Activated CD8-positive, alpha-beta T cell treated with anti-CD3 and anti-CD28 coated beads for 36 hours (primary cell): ENCODE data around the gene ATOH8. TPM values are rescaled to one million over a fixed set of nuclear protein-coding genes. Genes with fewer than 3 reads are reported as not detected.

ENCODE experiments used
- ATAC-seq: fragments of 200-7000 bp; cut with Tn5 transposase; one replicate; pipeline ENCODE4 v1.10.0; 2021; ENCODE audit warnings: mild to moderate bottlenecking, moderate library complexity
- CTCF ChIA-PET: fragments of 350-600 bp; sonication (Branson Sonifier 250); formaldehyde crosslinking; loops from one replicate; lab custom pipeline; 2021; ENCODE audit warnings: antibody characterized with exemption; lab: Charles Lee
- POLR2A ChIA-PET: fragments of 350-600 bp; sonication (Branson Sonifier 250); formaldehyde crosslinking; loops from one replicate; lab custom pipeline; 2021; ENCODE audit warnings: antibody characterized with exemption; lab: Charles Lee
- DNase-seq: peaks from one replicate; pipeline ENCODE4 v3.0.0-alpha.2; 2020
- H3K27ac Mint-ChIP-seq: one replicate; pipeline ENCODE4 v1.8.0; 2021; ENCODE audit warnings: mild to moderate bottlenecking, mixed read lengths
- H3K27me3 Mint-ChIP-seq: one replicate; pipeline ENCODE4 v1.8.0; 2021; ENCODE audit warnings: mixed read lengths
- H3K36me3 Mint-ChIP-seq: one replicate; pipeline ENCODE4 v1.8.0; 2021; ENCODE audit warnings: low read depth, mixed read lengths
- H3K4me1 Mint-ChIP-seq: one replicate; pipeline ENCODE4 v1.8.0; 2021; ENCODE audit warnings: low read depth, mixed read lengths
- H3K4me3 Mint-ChIP-seq: one replicate; pipeline ENCODE4 v1.8.0; 2021; ENCODE audit warnings: mild to moderate bottlenecking, moderate library complexity, mixed read lengths
- H3K9me3 Mint-ChIP-seq: one replicate; pipeline ENCODE4 v1.8.0; 2021; ENCODE audit warnings: mixed read lengths
- intact Hi-C: fragments of 100-400 bp; cut with micrococcal nuclease; formaldehyde crosslinking; loops from one replicate; pipeline ENCODE4 v1.10.0; 2022
- total RNA-seq, 2 experiments: library from RNA; stranded (reverse); gene quantifications; one replicate each; pipeline ENCODE4 v1.2.3, GENCODE V29; 2021
- TF ChIP-seq, protein P1 (sequence below): fragments of 200-600 bp; IDR thresholded peaks from one replicate; pipeline ENCODE4 v1.8.0; 2022; ENCODE audit warnings: antibody characterized with exemption, mild to moderate bottlenecking

ATOH8 gene
- total RNA-seq, 2 experiments from 2014 or later = not detected

- intact Hi-C loops = no loop called here
- Mint-ChIP-seq H3K36me3 (no peaks in the 10 kb centered on the region), H3K4me3 (no peak overlapping the region), H3K9me3 (no peaks in the 10 kb centered on the region), H3K4me1 (no peaks in the 10 kb centered on the region), H3K27ac (no peak overlapping the region), H3K27me3 (peaks cover 5% of the 10 kb centered on the region)
- ChIA-PET POLR2A (no interaction called here), CTCF (interaction anchor here (1.3 kb wide), 1 partner anchor 69 kb away, joined by 3 read pairs; no protein-coding TSS in a partner anchor)
- DNase-seq (no peak), ATAC-seq (no peak)
- TF ChIP-seq, protein P1, sequence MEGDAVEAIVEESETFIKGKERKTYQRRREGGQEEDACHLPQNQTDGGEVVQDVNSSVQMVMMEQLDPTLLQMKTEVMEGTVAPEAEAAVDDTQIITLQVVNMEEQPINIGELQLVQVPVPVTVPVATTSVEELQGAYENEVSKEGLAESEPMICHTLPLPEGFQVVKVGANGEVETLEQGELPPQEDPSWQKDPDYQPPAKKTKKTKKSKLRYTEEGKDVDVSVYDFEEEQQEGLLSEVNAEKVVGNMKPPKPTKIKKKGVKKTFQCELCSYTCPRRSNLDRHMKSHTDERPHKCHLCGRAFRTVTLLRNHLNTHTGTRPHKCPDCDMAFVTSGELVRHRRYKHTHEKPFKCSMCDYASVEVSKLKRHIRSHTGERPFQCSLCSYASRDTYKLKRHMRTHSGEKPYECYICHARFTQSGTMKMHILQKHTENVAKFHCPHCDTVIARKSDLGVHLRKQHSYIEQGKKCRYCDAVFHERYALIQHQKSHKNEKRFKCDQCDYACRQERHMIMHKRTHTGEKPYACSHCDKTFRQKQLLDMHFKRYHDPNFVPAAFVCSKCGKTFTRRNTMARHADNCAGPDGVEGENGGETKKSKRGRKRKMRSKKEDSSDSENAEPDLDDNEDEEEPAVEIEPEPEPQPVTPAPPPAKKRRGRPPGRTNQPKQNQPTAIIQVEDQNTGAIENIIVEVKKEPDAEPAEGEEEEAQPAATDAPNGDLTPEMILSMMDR = no peak
These were observed 43.5 kb downstream of the ATOH8 start for GRCh38 chr2:85797263-85797660.

DNA sequence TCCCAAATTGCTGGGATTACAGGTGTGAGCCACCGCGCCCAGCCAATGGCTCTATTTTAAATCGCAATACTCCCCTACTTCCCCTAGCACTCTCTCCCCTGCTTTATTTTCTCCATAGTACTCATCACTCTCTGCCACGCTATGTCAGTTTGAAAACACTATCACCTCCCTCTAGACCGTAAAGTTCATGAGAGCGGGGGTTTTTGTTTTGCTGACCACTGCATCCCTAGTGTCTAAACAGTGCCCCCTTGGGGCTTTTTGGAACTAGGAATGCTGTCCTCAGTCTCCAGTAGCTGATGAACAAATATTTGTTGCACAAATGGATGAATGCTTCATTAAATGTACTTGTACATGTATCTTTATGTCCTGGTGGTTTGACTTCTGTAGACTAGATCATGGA lies 44.1 kb downstream of the ATOH8 start:
- Mint-ChIP-seq H3K9me3 (no peaks in the 10 kb centered on the region), H3K36me3 (no peaks in the 10 kb centered on the region), H3K27ac (no peak overlapping the region), H3K4me3 (no peak overlapping the region), H3K27me3 (peaks cover 5% of the 10 kb centered on the region), H3K4me1 (no peaks in the 10 kb centered on the region)
- ChIA-PET POLR2A (no interaction called here), CTCF (interaction anchor here (1.3 kb wide), 1 partner anchor 69 kb away, joined by 3 read pairs; no protein-coding TSS in a partner anchor)
- ATAC-seq (no peak), DNase-seq (no peak)
- TF ChIP-seq, protein P1 = no peak
- intact Hi-C loops = no loop called here

- intact Hi-C loops = no loop called here
- POLR2A ChIA-PET = interaction anchor here (0.7 kb wide), 1 partner anchor 65 kb away, joined by 3 read pairs; no protein-coding TSS in a partner anchor
- H3K9me3 Mint-ChIP-seq = no peaks in the 10 kb centered on the region
- H3K36me3 Mint-ChIP-seq = no peaks in the 10 kb centered on the region
- peaks cover 8% of the 10 kb centered on the region for H3K4me1 Mint-ChIP-seq
- DNase-seq (peak; percentile 33), ATAC-seq (peak; percentile 42)
- TF ChIP-seq, protein P1 = no peak
- no peak overlapping the region for H3K4me3 Mint-ChIP-seq
- CTCF ChIA-PET = interaction anchor here (0.9 kb wide), 1 partner anchor 15 kb away, joined by 4 read pairs; no protein-coding TSS in a partner anchor
- no peak overlapping the region for H3K27ac Mint-ChIP-seq
- peaks cover 5% of the 10 kb centered on the region for H3K27me3 Mint-ChIP-seq
These were observed 45.6 kb downstream of the ATOH8 start for GRCh38 chr2:85799215-85799956.

- H3K4me1 Mint-ChIP-seq = peaks cover 12% of the 10 kb centered on the region
- ChIA-PET POLR2A (no interaction called here), CTCF (interaction anchor here (1.1 kb wide), 1 partner anchor 13 kb away, joined by 4 read pairs; no protein-coding TSS in a partner anchor)
- peaks cover 5% of the 10 kb centered on the region for H3K27me3 Mint-ChIP-seq
- ATAC-seq (no peak), DNase-seq (no peak)
- intact Hi-C loops = no loop called here
- H3K27ac Mint-ChIP-seq = no peak overlapping the region
- no peaks in the 10 kb centered on the region for H3K9me3 Mint-ChIP-seq
- H3K36me3 Mint-ChIP-seq = no peaks in the 10 kb centered on the region
- TF ChIP-seq, protein P1 = no peak
- no peak overlapping the region for H3K4me3 Mint-ChIP-seq
These were observed 46.8 kb downstream of the ATOH8 start for GRCh38 chr2:85800586-85800985.

DNA sequence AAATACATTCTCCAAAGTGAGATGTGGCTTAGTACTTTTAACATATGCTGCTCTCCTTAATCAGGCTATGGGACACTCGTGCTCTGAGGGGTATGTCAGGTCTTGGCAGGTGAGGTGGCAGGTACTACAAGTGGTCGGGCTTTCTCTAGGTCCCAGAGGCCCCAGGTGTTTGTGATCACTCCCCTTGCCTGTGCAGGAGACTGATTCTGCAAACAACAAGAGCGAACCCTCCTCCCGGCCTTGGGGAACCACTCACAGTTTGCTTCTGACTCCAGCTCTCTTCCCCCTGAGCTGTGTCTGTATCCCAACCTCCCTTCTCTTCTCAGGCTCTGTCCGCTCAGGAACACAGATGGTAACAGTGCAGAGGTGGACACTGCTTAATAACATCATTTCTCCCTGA lies 48.1 kb downstream of the ATOH8 start:
- Mint-ChIP-seq H3K4me3 (no peak overlapping the region), H3K27ac (no peak overlapping the region), H3K36me3 (no peaks in the 10 kb centered on the region), H3K27me3 (peaks cover 5% of the 10 kb centered on the region), H3K9me3 (no peaks in the 10 kb centered on the region), H3K4me1 (peaks cover 12% of the 10 kb centered on the region)
- TF ChIP-seq, protein P1 = no peak
- ChIA-PET POLR2A (no interaction called here), CTCF (interaction anchor here (1.0 to 1.8 kb wide), 6 partner anchors 12 to 73 kb away, joined by 3 to 7 read pairs (median 4); no protein-coding TSS in a partner anchor)
- no peak for DNase-seq
- no peak for ATAC-seq
- intact Hi-C loops = no loop called here
